Measurements from ENCODE around the gene RNF214. TPM values are rescaled to one million over a fixed set of nuclear protein-coding genes. Genes with fewer than 3 reads are reported as not detected.

The RNF214 gene
- total RNA-seq, 2 donors from 2014 or later, result 46.4 to 51.1 TPM

DNA sequence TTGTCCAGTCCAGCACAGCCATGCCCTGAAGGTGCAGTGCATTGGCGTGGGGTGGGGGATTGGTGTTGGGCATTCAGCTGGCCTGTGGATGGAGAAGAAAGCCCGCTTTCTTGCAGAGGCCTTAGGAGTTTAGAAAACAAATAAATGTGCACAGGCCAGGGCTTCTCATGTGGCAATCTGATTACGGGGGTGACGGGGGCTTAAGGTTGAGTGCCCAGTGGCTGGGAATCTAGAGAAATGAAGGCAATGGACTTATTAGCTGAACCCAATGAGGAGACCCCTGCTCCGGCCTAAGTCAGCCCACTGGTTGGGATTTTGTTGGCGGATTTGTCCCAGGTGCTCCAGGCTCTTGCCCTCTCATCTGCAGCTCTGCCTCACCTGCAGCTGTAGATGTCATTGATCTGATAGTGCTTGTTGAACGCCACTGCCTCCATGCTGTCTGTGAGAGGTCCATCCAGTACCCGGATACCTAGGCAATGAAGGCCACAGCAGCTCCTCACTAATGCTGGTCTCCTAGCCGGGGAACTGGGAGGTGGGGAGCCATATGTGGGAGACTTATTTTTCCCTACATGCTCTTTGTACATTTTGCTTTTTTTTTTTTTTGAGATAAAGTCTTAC is 6.8 kb upstream of the RNF214 start:
- WGBS, 2 experiments (ENCODE audit: insufficient coverage in 1 of 2, insufficient read length in 1 of 2), result 92 to 95% methylated on average over 7 to 9 of the region's 9 CpGs
- TF ChIP-seq, protein P1, sequence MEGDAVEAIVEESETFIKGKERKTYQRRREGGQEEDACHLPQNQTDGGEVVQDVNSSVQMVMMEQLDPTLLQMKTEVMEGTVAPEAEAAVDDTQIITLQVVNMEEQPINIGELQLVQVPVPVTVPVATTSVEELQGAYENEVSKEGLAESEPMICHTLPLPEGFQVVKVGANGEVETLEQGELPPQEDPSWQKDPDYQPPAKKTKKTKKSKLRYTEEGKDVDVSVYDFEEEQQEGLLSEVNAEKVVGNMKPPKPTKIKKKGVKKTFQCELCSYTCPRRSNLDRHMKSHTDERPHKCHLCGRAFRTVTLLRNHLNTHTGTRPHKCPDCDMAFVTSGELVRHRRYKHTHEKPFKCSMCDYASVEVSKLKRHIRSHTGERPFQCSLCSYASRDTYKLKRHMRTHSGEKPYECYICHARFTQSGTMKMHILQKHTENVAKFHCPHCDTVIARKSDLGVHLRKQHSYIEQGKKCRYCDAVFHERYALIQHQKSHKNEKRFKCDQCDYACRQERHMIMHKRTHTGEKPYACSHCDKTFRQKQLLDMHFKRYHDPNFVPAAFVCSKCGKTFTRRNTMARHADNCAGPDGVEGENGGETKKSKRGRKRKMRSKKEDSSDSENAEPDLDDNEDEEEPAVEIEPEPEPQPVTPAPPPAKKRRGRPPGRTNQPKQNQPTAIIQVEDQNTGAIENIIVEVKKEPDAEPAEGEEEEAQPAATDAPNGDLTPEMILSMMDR (conservative IDR thresholded peaks at IDR 0.05), result no peak
- H3K4me3 ChIP-seq (ENCODE audit: low read length), result no peak overlapping the region

DNA sequence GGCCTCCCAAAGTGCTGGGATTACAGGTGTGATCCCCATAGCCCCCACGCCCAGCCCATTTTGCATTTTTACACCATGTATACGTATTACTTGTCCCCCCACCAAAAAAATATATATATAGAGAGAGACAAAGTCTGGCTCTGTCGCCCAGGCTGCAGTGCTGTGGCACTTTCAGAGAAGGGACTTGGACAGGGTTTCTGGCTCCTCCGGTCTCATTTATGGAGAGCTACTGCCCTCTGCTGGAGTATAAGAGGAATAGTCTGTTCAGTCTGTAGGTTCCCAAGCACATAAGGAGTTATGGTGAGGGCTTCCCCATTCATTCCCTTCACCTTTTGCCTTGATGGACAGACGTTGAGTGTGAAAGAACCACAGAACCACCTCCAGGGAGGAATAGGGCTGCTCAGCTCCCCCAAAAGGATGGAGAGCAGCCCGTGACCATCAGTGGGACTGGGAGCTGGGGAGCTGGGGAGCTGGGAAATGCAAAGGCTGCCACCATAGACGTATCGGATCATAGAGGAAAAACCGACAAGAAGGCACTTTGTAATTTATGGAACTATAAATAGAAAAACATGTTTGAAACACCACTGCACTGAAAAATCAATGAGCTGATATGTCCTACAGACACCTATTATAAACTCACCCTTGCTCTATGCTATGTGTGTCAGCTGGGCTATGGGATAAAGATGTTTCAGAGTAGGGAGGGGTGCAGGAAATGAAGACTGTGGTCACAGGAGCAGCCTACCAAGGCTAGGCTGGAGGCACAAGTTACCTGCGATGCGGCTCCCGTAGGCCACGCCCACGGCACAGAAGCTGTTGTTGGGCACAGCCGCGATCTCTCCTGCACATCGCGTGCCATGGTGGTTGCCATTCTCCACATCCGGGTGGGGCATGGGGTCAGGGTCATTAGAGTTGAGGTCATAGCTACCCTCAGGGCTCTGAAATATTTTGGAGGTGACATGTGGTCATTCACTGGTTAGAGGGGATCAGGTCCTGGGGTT is 5.8 kb upstream of the RNF214 start:
- Histone ChIP-seq H3K36me3 (ENCODE audit: control insufficient read depth, insufficient read depth, low read length) (peaks cover 74% of the 10 kb centered on the region), H3K27ac (ENCODE audit: low read depth, low read length) (no peak overlapping the region), H3K4me1 (ENCODE audit: control insufficient read depth, insufficient read depth, low read length) (peaks cover 6% of the 10 kb centered on the region), H3K9me3 (ENCODE audit: control insufficient read depth, low read length) (no peaks in the 10 kb centered on the region), H3K9ac (ENCODE audit: extremely low read depth, low read length, poor library complexity, severe bottlenecking) (no peak overlapping the region), H3K27me3 (ENCODE audit: control insufficient read depth, insufficient read depth, low read length, poor library complexity, severe bottlenecking) (no peaks in the 10 kb centered on the region), H3K4me3 (ENCODE audit: low read length) (no peak overlapping the region)
- no peaks in the 10 kb centered on the region for H3K9me3 Mint-ChIP-seq
- H3K27me3 Mint-ChIP-seq (ENCODE audit: insufficient read depth), result no peaks in the 10 kb centered on the region
- H3K36me3 Mint-ChIP-seq (ENCODE audit: low read depth), result peaks cover 41% of the 10 kb centered on the region
- H3K4me1 Mint-ChIP-seq, result peaks cover 18% of the 10 kb centered on the region
- no peak overlapping the region for H3K27ac Mint-ChIP-seq
- WGBS, 2 experiments (ENCODE audit: insufficient coverage in 1 of 2, insufficient read length in 1 of 2), result 75 to 77% methylated on average over 14 to 19 of the region's 19 CpGs
- no peak overlapping the region for H3K4me3 Mint-ChIP-seq
- TF ChIP-seq, protein P1 (conservative IDR thresholded peaks at IDR 0.05), result peak; percentile 88
- DNase-seq, result peak; percentile 77

More for the DNA sequence above, 6.8 kb upstream of the RNF214 start:
- Histone ChIP-seq H3K27ac (ENCODE audit: low read depth, low read length) (no peak overlapping the region), H3K9me3 (ENCODE audit: control insufficient read depth, low read length) (no peaks in the 10 kb centered on the region), H3K36me3 (ENCODE audit: control insufficient read depth, insufficient read depth, low read length) (peaks cover 83% of the 10 kb centered on the region), H3K4me1 (ENCODE audit: control insufficient read depth, insufficient read depth, low read length) (peaks cover 3% of the 10 kb centered on the region), H3K27me3 (ENCODE audit: control insufficient read depth, insufficient read depth, low read length, poor library complexity, severe bottlenecking) (no peaks in the 10 kb centered on the region), H3K9ac (ENCODE audit: extremely low read depth, low read length, poor library complexity, severe bottlenecking) (no peak overlapping the region)
- Mint-ChIP-seq H3K27ac (no peak overlapping the region), H3K27me3 (ENCODE audit: insufficient read depth) (no peaks in the 10 kb centered on the region), H3K4me1 (peaks cover 8% of the 10 kb centered on the region), H3K36me3 (ENCODE audit: low read depth) (peaks cover 44% of the 10 kb centered on the region), H3K9me3 (no peaks in the 10 kb centered on the region), H3K4me3 (no peak overlapping the region)
- DNase-seq, result no peak

DNA sequence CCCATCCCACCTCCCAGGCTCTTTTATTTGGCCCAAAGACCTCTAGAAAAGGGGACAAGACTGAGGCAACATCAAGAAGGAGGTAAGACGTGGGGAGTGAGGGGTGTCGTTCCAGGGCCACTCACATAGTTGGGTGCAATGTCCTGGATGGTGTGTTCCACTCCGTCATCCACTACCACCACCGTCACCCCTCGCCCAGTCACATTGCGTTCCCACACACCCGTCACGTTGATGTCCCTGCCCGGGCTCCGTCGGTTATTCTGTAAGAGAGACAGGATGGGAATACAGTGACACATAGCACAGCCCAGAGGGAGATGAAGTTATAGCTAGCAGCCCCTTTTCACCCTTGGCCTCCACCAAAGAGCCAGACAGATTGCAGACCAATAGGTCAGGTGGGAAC is 4.4 kb upstream of the RNF214 start:
- H3K27me3 ChIP-seq (ENCODE audit: control insufficient read depth, insufficient read depth, low read length, poor library complexity, severe bottlenecking), result no peaks in the 10 kb centered on the region
- WGBS, 2 experiments (ENCODE audit: insufficient coverage in 1 of 2, insufficient read length in 1 of 2), result 96 to 97% methylated on average over 11 of the region's 11 CpGs
- no peak overlapping the region for H3K27ac ChIP-seq (ENCODE audit: low read depth, low read length)
- H3K4me1 ChIP-seq (ENCODE audit: control insufficient read depth, insufficient read depth, low read length), result peaks cover 6% of the 10 kb centered on the region
- no peaks in the 10 kb centered on the region for H3K9me3 Mint-ChIP-seq
- peaks cover 38% of the 10 kb centered on the region for H3K36me3 Mint-ChIP-seq (ENCODE audit: low read depth)
- TF ChIP-seq, protein P1 (conservative IDR thresholded peaks at IDR 0.05), result no peak
- H3K4me3 ChIP-seq (ENCODE audit: low read length), result no peak overlapping the region
- H3K4me3 Mint-ChIP-seq, result no peak overlapping the region
- H3K4me1 Mint-ChIP-seq, result peaks cover 18% of the 10 kb centered on the region
- no peak for DNase-seq
- peaks cover 60% of the 10 kb centered on the region for H3K36me3 ChIP-seq (ENCODE audit: control insufficient read depth, insufficient read depth, low read length)
- H3K9ac ChIP-seq (ENCODE audit: extremely low read depth, low read length, poor library complexity, severe bottlenecking), result no peak overlapping the region
- no peak overlapping the region for H3K27ac Mint-ChIP-seq
- H3K9me3 ChIP-seq (ENCODE audit: control insufficient read depth, low read length), result no peaks in the 10 kb centered on the region
- H3K27me3 Mint-ChIP-seq (ENCODE audit: insufficient read depth), result no peaks in the 10 kb centered on the region
